Suppressor macrophage (primary cell): Measurements from ENCODE around the gene HPCAL4.
A peak's percentile ranks its signal among the peaks of the same experiment; 100 is the strongest.

Experiments used
- DNase-seq, 4 experiments: peaks; one replicate each; pipeline ENCODE4 v3.0.0-alpha.2; 2020 to 2022
- total RNA-seq, 17 experiments: gene quantifications; one replicate each; lab custom pipeline; 2026; ENCODE audit warnings: mixed read lengths in 6 of 17, inconsistent platforms in 3 of 17; lab: John Stamatoyannopoulos, UW

HPCAL4 gene
- total RNA-seq = 0 to 1.8 (median 0) reads per million in 17 experiments

DNA sequence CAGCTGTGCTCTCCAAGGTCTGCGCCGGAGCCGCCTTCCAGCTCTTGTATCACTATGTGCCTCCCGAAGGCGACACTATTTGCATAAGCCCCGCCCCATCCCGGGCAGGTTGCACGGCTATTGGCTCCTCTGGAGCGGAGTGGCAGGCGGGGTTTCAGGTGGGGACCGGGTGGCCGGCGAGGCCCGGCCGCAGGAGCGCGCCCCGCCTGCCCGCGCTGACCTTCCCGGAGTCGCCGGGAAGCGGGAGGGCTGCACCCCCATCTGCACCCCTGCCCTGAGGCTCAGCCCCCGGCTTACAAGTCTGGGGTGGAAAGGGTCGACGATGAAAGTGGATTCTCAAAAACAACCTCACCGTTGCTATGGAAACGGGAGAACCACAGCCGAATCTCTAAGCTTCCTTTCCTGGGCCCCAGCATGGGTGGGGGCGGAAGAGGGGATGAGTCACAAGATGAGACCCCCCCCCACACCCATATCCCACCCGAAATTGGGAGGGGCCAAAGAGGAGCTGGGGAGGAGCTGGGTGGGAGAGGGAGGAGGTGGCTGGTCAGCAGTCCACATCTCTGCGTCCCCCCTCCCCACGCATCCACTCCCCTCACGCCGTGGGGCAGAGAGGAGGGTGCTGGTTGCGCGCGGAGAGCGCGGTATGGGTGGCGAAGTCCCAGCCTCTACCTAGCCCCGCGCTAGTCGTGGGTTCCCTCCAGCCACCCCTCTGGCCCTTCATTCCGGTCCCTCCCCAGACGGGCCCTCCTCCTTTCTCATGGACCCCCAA is at the start of gene HPCAL4:
TSS of gene HPCAL4 (minus strand) at position 51 of the 769 bp plus-strand sequence. CDS start 6,830 bp downstream, outside the sequence.
- peak; percentile 61 to 85 (median 75) for DNase-seq

DNA sequence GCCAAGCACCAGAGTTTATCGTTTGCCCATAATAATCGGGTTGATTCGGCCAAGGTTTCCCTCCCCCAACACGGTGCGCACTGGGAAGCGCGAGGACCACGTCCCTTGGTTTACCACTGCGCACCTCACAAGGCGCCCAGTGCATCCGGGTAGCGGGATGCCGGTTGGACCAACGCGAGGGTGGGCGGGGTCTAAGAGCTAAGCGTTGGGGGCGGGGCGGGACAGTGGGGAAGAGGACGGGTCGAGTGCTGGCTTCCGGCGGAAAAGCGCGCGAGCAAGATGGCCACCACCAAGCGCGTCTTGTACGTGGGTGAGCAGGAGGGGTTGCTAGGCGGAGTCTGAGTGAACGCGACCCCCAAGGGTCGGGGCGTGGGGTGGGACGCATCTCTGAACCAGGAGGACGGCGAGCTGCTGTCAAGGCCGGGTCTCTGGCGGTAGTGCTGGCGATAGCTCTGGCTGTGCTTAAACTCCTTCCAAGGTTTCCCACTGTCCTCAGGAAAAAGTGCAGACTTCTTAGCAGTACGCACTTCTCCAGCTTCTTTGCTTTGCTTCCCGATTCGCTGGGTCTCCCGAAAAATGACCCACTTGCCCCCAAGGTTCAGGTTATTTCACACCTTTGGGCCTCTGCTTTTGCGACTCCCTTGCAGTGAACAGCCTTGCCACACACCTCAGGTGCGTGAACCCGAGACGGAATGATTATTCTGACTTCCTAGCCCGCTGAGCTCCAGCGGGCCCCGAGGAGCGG is 47.6 kb upstream of the HPCAL4 start, which contains the start of gene PPIE:
TSS of gene PPIE (plus strand) at position 261 of the 745 bp plus-strand sequence. CDS start at position 280, 19 bp downstream.
- DNase-seq = peak; percentile 93 to 99 (median 96)

DNA sequence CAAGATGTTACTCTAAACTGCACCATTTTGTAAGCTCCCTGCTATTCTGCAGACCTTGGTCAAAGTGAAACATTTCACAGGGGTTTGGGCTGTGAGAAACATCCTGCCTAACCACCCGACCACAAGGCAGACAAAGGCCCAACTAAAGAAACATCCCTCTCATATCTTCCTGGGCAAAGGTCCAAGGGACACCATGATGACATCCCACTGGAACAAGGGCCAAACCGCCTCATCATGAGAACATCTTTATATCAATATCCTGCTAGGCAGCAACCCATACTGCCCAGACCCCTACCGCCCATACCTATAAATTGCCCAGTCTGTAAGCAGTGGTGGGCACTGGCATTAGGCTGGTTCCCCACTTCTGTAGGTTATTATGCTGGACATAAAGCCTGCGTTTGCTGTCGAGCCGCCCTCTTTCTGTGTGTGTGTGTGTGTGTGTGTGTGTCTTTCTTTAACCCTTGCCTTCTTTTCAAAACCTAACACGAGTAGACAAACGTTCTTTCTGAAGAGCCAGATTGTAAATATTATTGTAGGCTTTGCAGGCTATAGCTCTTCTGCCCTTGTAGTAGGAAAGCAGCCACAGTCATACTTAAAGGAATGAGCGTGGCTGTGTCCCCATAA is 46.4 kb upstream of the HPCAL4 start:
- DNase-seq = no peak

DNA sequence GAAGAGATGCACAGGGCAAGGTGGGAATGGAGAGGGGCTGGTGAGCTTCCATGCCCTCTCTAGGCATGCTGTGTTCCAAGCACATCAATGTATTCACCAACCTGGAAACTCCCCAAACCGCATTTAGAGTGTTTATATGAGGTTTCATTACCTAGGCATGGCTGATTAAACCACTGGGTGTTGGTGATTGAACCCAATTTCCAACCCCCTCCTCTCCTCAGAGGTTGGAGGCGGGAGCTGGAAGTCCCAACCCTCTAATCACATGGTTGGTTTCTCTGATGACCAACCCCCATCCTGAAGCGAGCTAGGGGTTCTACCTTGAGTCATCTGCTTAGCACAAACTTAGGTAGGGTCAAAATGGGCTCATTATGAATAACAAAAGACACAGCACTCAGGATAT is 44.5 kb upstream of the HPCAL4 start:
- DNase-seq = no peak

DNA sequence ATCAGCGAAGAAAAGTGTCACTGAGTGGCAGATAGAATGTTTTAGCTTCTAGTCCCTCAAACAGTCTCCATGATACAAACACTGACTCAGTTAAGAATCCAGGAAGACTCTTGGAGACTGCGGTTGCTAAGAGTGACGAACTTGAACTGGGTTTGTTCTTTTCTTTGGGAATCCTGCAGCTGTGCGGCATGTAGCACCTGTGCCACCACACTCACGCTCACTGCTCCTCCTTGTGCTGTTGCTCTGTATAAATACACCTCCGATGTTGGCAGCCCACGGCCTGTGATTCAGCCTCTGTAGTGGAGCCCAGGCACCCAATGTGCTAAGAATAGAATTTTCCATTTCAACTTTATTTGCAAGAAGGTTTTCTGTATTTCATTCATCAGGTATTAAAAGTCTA is 41.9 kb upstream of the HPCAL4 start:
- no peak for DNase-seq

DNA sequence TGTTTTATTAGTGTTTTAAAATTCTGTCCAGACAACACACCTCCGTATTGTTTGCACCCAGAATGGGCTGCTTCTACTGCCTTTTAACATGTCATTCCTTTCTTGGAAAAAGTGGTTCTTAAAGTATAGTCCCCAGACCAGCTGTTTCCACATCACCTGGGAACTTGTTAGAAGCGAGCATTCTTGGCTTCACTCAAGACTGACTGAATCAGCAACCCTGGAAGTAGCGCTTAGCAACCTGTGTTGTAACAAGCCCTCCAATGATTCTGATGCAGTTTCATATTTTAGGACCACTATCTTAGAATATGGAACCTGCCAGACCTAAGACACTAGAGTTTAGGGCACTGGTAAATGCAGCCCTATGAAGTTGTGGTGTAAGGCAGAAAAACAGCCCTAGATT is 41.5 kb upstream of the HPCAL4 start:
- DNase-seq = no peak

DNA sequence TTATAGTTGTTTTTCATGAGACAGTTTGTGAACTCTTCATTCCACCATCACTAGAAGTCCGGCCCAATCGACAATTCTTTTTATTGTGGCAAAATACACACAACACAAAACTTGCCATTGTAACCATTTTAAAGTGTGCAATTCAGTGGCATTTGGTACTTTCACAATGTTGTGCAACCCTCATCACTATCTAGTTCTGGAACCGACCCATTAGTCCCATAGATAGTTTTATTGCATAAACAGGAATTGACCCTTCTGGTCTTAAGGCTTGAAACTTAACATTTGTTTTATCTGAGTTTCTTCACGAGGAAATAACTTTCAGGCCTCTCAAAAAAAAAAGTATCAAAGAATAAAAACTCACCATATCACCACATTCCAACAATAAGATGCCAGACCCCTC is 38.6 kb upstream of the HPCAL4 start:
- no peak for DNase-seq

DNA sequence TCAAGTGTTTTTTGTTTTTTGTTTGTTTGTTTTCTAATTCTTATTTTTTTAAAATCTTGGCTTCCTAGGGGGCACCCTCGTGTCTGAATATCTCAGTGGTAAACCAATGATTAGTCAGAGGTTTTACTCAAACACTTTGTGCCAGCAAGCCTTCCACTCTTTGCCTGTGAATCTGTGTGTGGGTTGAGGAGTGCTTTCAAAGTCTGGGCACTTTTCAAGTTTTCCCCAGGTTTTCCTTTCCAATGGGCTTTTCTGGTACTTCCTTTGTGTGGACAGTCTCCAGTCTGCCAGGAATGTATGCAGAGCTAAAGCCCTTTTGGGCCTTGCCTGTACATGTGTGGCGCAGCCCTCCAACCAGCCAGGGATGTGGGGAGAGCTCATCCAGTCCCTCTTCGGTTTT is 37.8 kb upstream of the HPCAL4 start:
- no peak for DNase-seq

DNA sequence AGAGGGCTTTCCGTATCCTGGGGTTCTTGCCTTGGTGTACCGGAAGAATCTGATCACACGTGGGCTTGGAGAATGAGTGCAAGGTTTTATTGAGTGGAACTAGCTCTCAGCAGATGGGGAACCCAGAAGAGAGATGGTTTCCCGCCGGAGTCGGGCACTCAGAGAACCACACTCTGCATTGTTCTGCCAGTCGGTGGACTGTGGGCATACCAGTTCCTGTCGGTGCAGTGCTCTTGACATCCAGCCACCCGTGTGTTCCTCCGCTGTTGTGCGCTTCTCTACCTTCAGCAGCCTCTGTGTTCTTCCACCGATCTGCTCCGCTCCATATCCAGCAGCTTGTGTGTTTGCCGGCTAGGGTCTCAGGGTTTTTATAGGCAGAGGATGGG is 36.7 kb upstream of the HPCAL4 start:
- DNase-seq = no peak

DNA sequence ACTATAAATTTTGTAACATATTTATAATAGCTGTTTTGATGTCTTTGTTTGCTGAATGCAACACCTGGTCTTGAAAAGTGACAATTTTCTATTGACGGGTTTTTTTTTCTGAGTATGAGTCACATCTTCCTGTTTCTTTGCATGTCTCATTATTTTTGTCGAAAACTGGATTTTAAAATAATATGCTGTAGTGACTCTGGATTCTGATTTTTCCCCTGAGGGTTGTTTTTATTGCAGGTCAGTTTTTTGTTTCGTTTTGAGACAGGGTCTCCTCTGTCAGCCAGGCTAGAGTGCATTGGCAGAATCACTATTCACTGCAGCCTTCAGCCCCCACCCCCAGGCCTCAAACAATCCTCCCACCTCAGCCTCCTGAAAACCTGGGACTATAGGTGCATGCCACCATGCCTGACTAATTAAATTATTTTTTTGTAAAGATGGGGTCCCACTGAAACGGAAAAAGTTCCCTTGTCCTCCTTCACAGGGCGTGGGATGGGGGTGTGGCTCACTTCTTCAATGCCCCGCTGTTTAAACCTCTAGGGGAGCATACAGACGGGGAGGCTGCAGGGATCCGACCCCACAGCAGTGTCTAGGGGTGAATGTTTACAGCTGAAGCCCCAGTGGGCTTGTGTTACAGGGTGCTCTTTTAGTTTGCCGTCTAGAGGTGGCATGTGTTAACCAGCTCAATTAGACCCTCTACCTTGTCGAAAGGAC is 36.1 kb upstream of the HPCAL4 start:
- DNase-seq = peak in 1 of 4 experiments; percentile 8

DNA sequence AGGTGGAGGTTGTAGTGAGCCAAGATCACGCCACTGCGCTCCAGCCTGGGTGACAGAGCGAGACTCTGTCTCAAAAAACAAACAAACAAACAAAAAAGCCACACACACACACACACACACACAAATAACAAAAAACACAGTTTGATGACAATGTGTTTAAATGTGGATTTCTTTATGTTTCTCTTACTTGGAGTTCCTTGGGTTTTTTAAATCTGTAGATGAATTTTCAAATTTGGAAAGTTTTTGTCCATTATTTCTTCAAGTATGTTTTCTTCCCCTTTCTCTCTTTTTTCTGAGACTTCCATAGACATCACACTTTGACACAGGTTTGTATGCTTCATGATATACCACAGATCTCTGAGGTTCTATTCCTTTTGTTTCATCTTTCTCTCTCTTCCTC is 35.4 kb upstream of the HPCAL4 start:
- no peak for DNase-seq

DNA sequence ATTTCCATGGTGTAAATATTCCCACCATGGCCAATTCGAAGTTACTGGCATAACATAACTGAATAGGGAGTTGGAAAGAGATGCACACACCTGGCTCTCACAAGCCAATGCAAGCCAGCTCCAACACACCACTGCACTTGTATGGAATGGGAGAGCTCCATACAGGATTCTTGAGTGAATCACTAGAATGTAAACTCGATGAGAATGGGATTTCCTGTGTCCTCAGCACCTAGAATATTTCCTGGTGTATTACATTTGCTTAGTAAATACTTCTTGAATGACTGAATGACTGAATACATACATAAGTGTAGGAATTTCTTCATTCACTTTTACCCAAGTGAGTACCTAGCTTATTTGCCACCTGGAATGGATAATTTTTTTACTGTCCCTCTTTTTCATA is 31.3 kb upstream of the HPCAL4 start:
- DNase-seq = no peak

DNA sequence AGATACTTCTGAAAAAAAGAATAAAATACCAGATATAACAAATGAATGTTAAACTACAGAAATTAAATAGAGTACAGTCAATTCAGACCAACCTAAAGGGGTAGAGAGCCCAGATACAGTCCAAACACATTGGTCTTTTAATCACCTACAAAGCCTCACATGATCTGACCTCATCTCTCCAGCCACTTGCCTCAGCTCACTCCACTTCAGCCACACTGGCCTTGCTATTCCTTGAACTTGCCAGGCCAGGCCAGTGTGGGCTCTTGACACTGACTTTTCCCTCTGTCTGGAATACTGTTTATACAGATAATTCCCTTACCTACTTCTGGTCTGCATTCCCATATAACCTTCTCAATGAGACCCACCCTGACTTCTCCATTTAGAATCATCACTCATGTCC is 30.4 kb upstream of the HPCAL4 start:
- no peak for DNase-seq

DNA sequence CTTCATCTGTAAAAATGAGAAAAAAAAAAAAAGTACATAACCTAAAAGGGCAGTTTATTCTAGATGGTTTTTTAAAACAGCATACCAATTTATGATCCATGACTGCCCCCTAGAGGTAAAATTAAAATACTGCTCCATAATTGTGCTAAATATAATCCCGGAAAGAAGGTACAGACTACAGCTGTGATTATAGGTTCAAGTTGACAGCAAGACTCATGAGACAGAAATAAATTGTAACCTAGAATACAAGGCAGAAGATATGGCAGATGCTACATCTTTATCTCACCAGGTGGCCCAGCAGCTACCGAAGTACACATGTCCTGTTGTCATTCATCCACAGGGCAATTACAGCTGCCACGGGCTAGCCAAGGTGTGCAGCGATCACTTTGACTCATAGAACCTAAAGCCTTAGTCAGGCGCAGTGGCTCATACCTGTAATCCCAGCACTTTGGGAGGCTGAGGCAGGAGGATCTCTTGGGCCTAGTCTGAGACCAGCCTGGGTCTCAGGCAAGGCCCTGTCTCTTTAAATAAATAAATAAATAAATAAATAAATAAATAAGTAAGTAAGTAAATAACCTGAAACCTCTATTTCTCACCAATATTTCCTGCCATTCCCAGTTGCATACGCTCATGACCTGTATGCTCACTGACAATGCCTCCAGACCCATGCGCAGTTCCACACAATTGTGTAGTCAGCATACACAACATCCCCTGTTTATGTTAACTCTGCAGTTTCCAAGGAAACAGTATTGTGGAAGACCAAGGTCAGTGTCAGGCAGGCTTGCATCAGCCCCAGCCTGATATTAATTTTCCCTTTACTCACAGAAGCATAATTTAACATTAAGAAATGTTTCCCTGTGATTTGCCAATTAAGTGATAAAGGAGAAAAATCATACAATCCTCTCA is 29.1 kb upstream of the HPCAL4 start:
- peak; percentile 53 to 85 (median 72) for DNase-seq

DNA sequence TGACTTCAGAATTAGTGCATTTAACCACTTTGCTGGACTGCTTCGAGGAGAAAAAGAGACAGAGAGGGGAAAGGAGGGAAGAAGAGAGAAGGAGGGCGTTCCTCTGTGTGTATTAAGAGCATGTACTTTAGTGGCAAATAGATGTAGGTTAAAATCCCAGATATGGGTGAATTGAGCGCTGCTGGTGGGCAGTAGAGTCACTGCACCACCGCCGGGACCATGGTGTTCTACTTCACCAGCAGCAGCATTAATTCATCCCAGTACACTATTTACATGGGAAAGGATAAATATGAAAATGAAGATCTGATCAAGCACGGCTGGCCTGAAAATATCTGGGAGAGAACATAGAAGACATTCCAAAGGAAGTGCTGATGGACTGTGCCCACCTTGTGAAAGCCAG is 26.6 kb upstream of the HPCAL4 start:
- no peak for DNase-seq

DNA sequence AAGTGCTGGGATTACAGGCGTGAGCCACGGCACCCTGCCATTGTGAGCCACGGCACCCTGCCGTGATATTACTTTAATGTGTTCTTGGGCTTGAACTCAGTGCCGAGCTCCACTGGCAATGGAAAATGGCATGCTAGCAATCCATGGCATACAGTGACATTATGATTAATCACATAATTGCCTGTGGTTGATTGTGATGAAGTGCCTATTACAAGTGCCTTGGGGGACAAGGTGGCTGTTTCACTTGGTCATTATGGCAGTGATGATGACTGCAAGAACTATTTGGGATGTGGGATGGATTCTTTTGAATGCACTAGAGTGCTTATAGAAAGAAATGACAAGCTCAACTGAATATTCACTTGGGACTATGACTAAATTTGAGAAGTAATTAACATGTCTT is 22.3 kb upstream of the HPCAL4 start:
- no peak for DNase-seq

DNA sequence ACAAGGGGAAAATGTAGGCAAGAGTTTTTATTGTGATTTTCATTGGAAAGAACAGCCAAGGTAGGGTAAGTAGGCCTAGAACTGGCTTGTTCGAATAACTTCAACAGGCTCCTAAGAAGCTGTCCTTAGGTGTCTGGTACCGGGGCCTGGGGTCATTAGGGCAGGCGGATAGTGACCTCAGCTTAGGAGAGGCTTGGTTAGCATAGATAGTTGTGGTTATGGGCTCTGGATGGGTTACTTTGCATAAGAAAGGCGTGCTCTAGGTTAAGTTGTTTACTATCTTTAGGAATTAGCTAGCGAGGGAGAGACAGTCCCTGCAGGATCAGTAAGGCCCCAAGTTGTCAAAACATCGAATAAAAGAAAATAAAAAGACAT is 20.7 kb upstream of the HPCAL4 start:
- DNase-seq = no peak

DNA sequence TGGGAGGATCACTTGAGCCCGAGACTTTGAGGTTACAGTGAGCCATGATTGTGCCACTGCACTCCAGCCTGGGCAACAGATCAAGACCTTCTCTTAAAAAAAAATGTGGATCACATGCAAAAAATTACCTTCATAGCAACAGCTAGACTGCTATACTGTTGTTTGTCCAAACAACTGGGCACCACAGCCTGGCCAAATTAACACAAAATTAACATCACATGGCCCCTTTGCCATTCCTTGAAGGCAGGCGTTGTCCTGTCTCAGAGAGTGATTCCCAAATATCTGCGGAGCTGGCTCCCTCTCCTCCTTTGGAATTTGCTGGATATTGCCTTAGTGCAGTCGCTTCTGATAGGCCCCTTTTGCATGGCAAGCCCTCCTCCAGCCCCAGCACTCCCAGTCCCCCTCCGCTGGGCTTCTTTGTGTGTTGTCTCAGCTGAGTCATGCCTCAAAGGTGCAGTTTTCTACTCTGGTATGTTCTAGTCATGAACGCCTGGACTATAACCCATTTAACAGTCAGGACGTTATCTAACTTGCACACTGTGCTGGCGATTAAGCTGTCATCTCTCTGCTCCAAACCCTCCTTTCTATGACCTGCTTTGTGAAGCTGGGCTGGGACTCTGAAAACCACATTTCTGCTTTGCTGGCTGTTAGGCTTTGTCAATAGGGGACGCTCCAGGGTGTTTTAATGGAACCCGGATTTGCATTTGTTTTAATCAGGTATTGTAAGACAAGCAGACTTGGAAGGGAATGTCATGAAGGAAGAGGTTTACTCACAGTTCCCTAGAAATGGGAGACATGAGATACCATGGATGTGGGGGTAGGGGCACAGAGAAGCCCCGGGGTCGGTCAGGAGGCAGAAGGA is 20.1 kb upstream of the HPCAL4 start:
- DNase-seq = no peak

DNA sequence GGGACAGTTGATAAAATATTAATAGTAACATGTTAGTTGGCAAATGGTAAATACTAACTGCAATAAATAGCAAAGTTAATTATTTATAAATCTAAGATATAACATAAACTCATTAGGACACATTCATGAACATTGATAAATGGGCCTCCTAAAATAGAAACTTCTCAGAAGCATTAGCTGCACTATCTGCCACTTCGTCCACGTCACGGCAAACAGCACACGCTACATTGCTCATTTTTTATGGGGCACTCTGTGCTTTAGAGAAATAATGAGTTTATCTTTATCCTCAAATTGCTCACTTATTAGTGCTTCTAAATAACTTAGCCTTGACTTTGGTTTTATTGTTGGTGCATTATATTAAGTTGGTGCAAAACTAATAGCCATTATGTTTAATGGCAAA is 16.3 kb upstream of the HPCAL4 start:
- DNase-seq = no peak

DNA sequence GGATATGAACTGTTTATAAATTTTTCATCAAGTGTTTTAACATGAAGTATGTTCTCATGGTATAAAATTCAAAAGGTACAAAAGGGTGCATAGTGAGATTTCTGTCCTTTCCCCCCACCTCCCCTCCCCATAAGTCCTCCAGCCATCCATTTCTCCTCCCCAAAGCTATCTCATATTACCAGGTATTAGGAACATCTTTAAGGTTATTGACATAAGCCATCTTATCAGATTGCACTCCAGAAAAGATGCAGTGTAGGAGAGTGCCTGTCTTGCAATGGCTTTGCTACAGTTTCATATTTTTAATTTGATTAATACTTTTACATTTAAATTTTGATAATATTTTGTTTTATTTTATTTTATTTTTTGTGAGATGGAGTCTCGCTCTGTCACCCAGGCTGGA is 13.5 kb upstream of the HPCAL4 start:
- DNase-seq = no peak

DNA sequence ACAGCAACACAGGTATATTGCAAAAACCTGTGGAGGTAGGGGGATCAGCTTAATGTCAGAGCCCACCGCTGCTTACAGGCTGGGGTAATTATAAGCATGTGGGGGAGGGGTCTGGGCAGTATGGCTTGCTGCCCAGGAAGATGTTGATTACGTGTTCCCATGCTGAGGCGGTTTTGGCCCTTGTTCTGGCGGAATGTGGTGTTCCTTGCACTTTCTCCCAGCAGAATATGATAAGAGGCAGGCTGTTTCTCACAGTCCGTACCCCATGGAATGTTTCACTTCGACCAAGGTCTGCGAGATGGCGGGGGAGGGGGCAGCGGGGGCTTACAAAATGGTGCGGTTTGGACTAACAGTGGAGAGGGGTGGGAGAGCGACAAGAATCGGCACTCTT is 9.8 kb upstream of the HPCAL4 start:
- no peak for DNase-seq
